Endothelial cell of umbilical vein (primary cell): ENCODE results near the gene CPZ. TPM values are rescaled to one million over a fixed set of nuclear protein-coding genes. Genes with fewer than 3 reads are reported as not detected.

Experiments
- BruUV-seq: library from RNA; stranded (reverse); fragments of 400-500 nt; replicated peaks from 2 replicates; lab custom pipeline; 2021; lab: Mats Ljungman, UMichigan
- CTCF ChIA-PET: fragments of 300-600, 350-600 bp; sonication (Branson Sonifier 250); formaldehyde crosslinking; loops from one replicate; lab custom pipeline; 2021; ENCODE audit warnings: antibody characterized with exemption, inconsistent platforms; lab: Charles Lee
- POLR2A ChIA-PET: fragments of 300-600, 350-600 bp; sonication (Branson Sonifier 250); formaldehyde crosslinking; loops from one replicate; lab custom pipeline; 2021; ENCODE audit warnings: antibody characterized with exemption, inconsistent platforms; lab: Charles Lee
- DNase-seq: peaks from one replicate; pipeline ENCODE4 v3.0.0-alpha.2; 2011; ENCODE audit warnings: low read depth, low spot score
- FAIRE-seq: peaks from 2 replicates; lab custom pipeline; 2011; peaks lifted over from hg19 to GRCh38; lab: Jason Lieb, UNC
- H2AFZ ChIP-seq: 2 replicates; pipeline ENCODE4 v1.6.0; 2012; ENCODE audit warnings: low read depth, low read length, control low read depth, inconsistent platforms
- H3K27ac ChIP-seq: 2 replicates; pipeline ENCODE4 v1.5.1; 2011; ENCODE audit warnings: low read depth, mild to moderate bottlenecking, control low read depth, low read length, moderate library complexity; ENCODE audit not compliant: insufficient read depth
- H3K27me3 ChIP-seq, 2 experiments: 2 replicates each; pipeline versions ENCODE4 v1.6.0 to v1.6.1; 2011; ENCODE audit warnings: low read length in 2 of 2, mixed read lengths in 1 of 2; ENCODE audit not compliant: control insufficient read depth in 2 of 2, insufficient read depth in 2 of 2
- H3K36me3 ChIP-seq, 2 experiments: 2 replicates in 1 of 2; 3 replicates in 1 of 2; pipeline ENCODE4 v1.5.1; 2011; ENCODE audit warnings: low read length in 2 of 2, mild to moderate bottlenecking in 1 of 2, moderate library complexity in 1 of 2; ENCODE audit not compliant: control insufficient read depth in 2 of 2, insufficient read depth in 2 of 2; ENCODE audit errors: extremely low read depth in 1 of 2
- H3K4me1 ChIP-seq: 3 replicates; pipeline ENCODE4 v1.5.1; 2011; ENCODE audit warnings: mild to moderate bottlenecking, low read length; ENCODE audit not compliant: control insufficient read depth, insufficient read depth; ENCODE audit errors: extremely low read depth
- H3K4me2 ChIP-seq: 2 replicates; pipeline ENCODE4 v1.6.1; 2011; ENCODE audit warnings: low read length, control low read depth, mixed read lengths; ENCODE audit not compliant: insufficient read depth
- H3K4me3 ChIP-seq, 3 experiments: fragments of 200-600 bp in 1 of 3; sonication (generic), shearing (Covaris generic) in 1 of 3; replicated peaks in 1 of 3; 2 replicates each; pipeline ENCODE4 v1.5.1; 2011 to 2016; ENCODE audit warnings: control low read depth in 3 of 3, low read length in 3 of 3, mild to moderate bottlenecking in 2 of 3, inconsistent platforms in 1 of 3, low read depth in 1 of 3, moderate library complexity in 1 of 3; ENCODE audit not compliant: insufficient read depth in 1 of 3
- H3K79me2 ChIP-seq: 2 replicates; pipeline ENCODE4 v1.6.0; 2012; ENCODE audit warnings: low read length, inconsistent platforms; ENCODE audit not compliant: control insufficient read depth, insufficient read depth
- H3K9ac ChIP-seq: replicated peaks from 2 replicates; pipeline ENCODE3; 2011; ENCODE audit warnings: low read length, control low read depth; ENCODE audit not compliant: insufficient read depth; ENCODE audit errors: extremely low read depth
- H3K9me1 ChIP-seq: replicated peaks from 3 replicates; pipeline ENCODE4 v1.6.0; 2011; ENCODE audit warnings: mild to moderate bottlenecking, low read length; ENCODE audit not compliant: control insufficient read depth, insufficient read depth; ENCODE audit errors: extremely low read depth
- H3K9me3 ChIP-seq: replicated peaks from 2 replicates; pipeline ENCODE4 v1.5.1; 2012; ENCODE audit warnings: low read length, inconsistent platforms; ENCODE audit not compliant: control insufficient read depth, insufficient read depth
- H4K20me1 ChIP-seq: replicated peaks from 2 replicates; pipeline ENCODE3; 2011; ENCODE audit warnings: mild to moderate bottlenecking, low read length; ENCODE audit not compliant: control insufficient read depth, insufficient read depth; ENCODE audit errors: extremely low read depth
- CTCF ChIP-seq, 2 donors: IDR thresholded peaks; 1 replicate in 1 of 2; 2 replicates in 1 of 2; pipeline ENCODE4 v1.5.1; 2011; ENCODE audit warnings: low read length in 2 of 2, mild to moderate bottlenecking in 2 of 2, moderate library complexity in 2 of 2, control low read depth in 1 of 2, inconsistent platforms in 1 of 2, low read depth in 1 of 2; ENCODE audit not compliant: insufficient read depth in 1 of 2; ENCODE audit errors: extremely low read depth in 1 of 2
- EZH2 ChIP-seq: IDR thresholded peaks from 2 replicates; pipeline ENCODE4 v1.6.1; 2012; ENCODE audit warnings: borderline replicate concordance, low read depth, mild to moderate bottlenecking, moderate library complexity, low read length, inconsistent platforms; ENCODE audit not compliant: severe bottlenecking
- FOS ChIP-seq: IDR thresholded peaks from 2 replicates; pipeline ENCODE4 v1.6.1; 2011; ENCODE audit warnings: mild to moderate bottlenecking, low read length, moderate library complexity, borderline replicate concordance; ENCODE audit not compliant: insufficient read depth
- GATA2 ChIP-seq: IDR thresholded peaks from 2 replicates; pipeline ENCODE4 v1.7.0; 2011; ENCODE audit warnings: low read depth, mild to moderate bottlenecking, moderate library complexity, mixed read lengths, low read length; ENCODE audit not compliant: insufficient read length, insufficient read depth
- JUN ChIP-seq: IDR thresholded peaks from 2 replicates; pipeline ENCODE4 v1.6.1; 2011; ENCODE audit warnings: borderline replicate concordance, low read depth; ENCODE audit not compliant: insufficient read length, insufficient read depth
- MAX ChIP-seq: IDR thresholded peaks from 2 replicates; pipeline ENCODE4 v1.6.1; 2011; ENCODE audit not compliant: insufficient read depth, insufficient read length
- MYC ChIP-seq: IDR thresholded peaks from one replicate; pipeline ENCODE4 v1.6.1; 2011; ENCODE audit warnings: mild to moderate bottlenecking, low read depth, low read length
- POLR2A ChIP-seq: IDR thresholded peaks from 2 replicates; pipeline ENCODE4 v1.6.1; 2012; ENCODE audit warnings: low read depth, mild to moderate bottlenecking, control low read depth, low read length
- dilution Hi-C: fragments of 300-500 bp; cut with MboI; formaldehyde crosslinking; loops from one replicate; pipeline ENCODE4 v1.15.0; 2019; ENCODE audit warnings: low sequenced_read_pairs; ENCODE audit not compliant: extremely low pct_ligation_motif_present
- intact Hi-C: fragments of 100-400 bp; cut with micrococcal nuclease; formaldehyde crosslinking; loops from one replicate; pipeline ENCODE4 v1.10.0; 2022
- polyA plus RNA-seq, 4 experiments: library from polyadenylated mRNA; depleted of rRNA in 3 of 4; stranded (reverse) in 3 of 4; unstranded in 1 of 4; fragments of >200 nt; gene quantifications; 2 replicates each; pipeline versions ENCODE4 v1.2.1 to v1.2.3, GENCODE V29; 2011 to 2012; ENCODE audit warnings: missing spikeins in 1 of 4
- total RNA-seq: library from RNA; stranded (reverse); gene quantifications from 2 replicates; pipeline ENCODE4 v1.2.3, GENCODE V29; 2021

CPZ gene
- total and polyA plus RNA-seq, 2 donors (not counting 3 experiments of a cell fraction or from before 2014, with no cell fraction given) = not detected

GRCh38 chr4:8586671-8587468 lies 5.7 kb upstream of the CPZ start:
- Histone ChIP-seq H3K36me3 (no peaks in the 10 kb centered on the region), H4K20me1 (no peaks in the 10 kb centered on the region), H2AFZ (no peak overlapping the region), H3K9ac (no peak overlapping the region), H3K4me2 (no peak overlapping the region), H3K27me3 (peaks cover 3 to 6% of the 10 kb centered on the region in 2 experiments), H3K4me1 (no peaks in the 10 kb centered on the region), H3K79me2 (no peaks in the 10 kb centered on the region), H3K4me3 (no peak overlapping the region), H3K9me1 (no peaks in the 10 kb centered on the region), H3K9me3 (no peaks in the 10 kb centered on the region), H3K27ac (no peak overlapping the region)
- dilution Hi-C loops (no loop called here), intact Hi-C loops (no loop called here)
- DNase-seq (no peak), FAIRE-seq (no peak)
- ChIA-PET POLR2A (no interaction called here), CTCF (interaction anchor here (2.0 kb wide), 1 partner anchor 118 kb away, joined by 5 read pairs; no protein-coding TSS in a partner anchor)
- TF ChIP-seq MAX = no peak
- TF ChIP-seq FOS = no peak
- TF ChIP-seq EZH2 = no peak
- TF ChIP-seq MYC = no peak
- no peak for TF ChIP-seq JUN
- no peak for TF ChIP-seq GATA2
- TF ChIP-seq CTCF (IDR thresholded peaks at IDR 0.05; ENCODE audit: extremely low read depth in 1 of 2, insufficient read depth in 1 of 2, low read depth in 1 of 2, low read length in 2 of 2) = no peak
- no peak for TF ChIP-seq POLR2A
- no TSS peak for BruUV-seq
